OCI-LY7 (cell line): ENCODE results near the gene NXPH1.

Experiments used
- EZH2phosphoT487 ChIP-seq: fragments of 200-600 bp; sonication (generic); IDR thresholded peaks from 2 replicates; pipeline ENCODE4 v1.6.1; 2018; ENCODE audit warnings: low read depth, borderline replicate concordance, mild to moderate bottlenecking, mixed run types, antibody characterized with exemption, low read length, moderate library complexity, mixed read lengths
- TF ChIP-seq, protein P1 (sequence below): fragments of 200-600 bp; sonication (generic); conservative IDR thresholded peaks from 2 replicates; pipeline ENCODE4 v1.5.1; 2014; ENCODE audit warnings: mild to moderate bottlenecking, antibody characterized with exemption, low read length, moderate library complexity, mixed read lengths

DNA sequence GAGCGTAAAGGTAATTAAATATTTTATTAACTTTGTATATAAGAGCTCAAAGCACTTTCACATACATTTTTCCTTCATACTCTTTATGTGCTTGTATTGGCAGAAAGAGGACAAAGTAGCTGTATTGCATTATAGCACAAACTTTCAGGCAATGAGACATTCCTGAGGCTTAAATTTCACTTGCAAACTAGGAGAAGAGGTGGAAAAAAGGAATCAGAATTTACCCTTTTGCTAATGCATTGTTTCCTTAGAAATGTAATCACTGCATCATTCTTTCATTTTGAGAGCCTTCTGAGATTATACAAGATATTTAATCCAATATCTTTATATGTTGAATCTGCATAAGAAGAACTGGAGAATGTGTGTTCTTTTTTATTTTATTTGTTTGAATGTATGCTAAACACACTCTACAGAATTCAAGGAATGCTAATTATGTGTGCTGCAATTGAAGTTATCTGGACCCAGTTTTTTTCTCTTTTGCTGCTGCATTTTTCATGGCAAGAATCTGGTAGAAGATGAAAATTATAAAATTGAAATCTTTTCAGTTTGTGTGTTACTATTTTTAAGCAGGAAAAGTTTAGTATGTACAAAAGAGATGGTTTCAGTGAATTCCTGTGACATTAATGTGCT, 185.1 kb downstream of the NXPH1 start:
- TF ChIP-seq, protein P1, sequence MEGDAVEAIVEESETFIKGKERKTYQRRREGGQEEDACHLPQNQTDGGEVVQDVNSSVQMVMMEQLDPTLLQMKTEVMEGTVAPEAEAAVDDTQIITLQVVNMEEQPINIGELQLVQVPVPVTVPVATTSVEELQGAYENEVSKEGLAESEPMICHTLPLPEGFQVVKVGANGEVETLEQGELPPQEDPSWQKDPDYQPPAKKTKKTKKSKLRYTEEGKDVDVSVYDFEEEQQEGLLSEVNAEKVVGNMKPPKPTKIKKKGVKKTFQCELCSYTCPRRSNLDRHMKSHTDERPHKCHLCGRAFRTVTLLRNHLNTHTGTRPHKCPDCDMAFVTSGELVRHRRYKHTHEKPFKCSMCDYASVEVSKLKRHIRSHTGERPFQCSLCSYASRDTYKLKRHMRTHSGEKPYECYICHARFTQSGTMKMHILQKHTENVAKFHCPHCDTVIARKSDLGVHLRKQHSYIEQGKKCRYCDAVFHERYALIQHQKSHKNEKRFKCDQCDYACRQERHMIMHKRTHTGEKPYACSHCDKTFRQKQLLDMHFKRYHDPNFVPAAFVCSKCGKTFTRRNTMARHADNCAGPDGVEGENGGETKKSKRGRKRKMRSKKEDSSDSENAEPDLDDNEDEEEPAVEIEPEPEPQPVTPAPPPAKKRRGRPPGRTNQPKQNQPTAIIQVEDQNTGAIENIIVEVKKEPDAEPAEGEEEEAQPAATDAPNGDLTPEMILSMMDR, result no peak
- no peak for TF ChIP-seq EZH2phosphoT487
